ENCODE results near the gene CREB3L1.

DNA sequence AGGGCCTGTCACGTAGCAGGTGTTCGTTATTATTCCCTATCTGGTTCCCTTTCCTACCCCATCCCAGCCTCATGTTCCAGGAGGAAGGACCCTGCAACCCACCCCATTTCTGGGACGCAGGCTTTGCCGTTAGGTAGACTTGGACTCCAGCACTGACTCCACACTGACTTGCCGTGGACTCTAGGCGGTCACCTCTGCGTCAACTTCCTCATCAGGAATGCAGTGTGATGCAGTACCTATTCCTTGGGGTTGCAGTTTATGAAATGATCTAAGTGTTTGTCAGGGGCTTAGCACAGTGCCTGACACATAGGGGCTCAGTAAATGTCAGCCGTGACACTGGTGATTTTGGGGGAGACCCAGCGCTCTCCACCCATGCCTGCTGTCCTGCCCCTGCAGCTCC is 86.6 kb downstream of the CREB3L1 start:
- TF ChIP-seq, protein P1, sequence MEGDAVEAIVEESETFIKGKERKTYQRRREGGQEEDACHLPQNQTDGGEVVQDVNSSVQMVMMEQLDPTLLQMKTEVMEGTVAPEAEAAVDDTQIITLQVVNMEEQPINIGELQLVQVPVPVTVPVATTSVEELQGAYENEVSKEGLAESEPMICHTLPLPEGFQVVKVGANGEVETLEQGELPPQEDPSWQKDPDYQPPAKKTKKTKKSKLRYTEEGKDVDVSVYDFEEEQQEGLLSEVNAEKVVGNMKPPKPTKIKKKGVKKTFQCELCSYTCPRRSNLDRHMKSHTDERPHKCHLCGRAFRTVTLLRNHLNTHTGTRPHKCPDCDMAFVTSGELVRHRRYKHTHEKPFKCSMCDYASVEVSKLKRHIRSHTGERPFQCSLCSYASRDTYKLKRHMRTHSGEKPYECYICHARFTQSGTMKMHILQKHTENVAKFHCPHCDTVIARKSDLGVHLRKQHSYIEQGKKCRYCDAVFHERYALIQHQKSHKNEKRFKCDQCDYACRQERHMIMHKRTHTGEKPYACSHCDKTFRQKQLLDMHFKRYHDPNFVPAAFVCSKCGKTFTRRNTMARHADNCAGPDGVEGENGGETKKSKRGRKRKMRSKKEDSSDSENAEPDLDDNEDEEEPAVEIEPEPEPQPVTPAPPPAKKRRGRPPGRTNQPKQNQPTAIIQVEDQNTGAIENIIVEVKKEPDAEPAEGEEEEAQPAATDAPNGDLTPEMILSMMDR (IDR thresholded peaks at IDR 0.05) = no peak
- TF ChIP-seq POLR2A (IDR thresholded peaks at IDR 0.05; ENCODE audit: low read depth) (no peak), EP300 (IDR thresholded peaks at IDR 0.05) (no peak), POLR2AphosphoS5 (IDR thresholded peaks at IDR 0.05) (no peak)

Data from esophagus muscularis mucosa (tissue), 4 donors.